DMS 273 (cell line): ENCODE data around the gene FOXP1.
"Not testable (repeated sequence)": the region's sequence is repeated elsewhere in the genome, so short reads cannot be mapped to it uniquely, and the experiment has no call there.

Source experiments
- DNase-seq: peaks from one replicate; lab custom pipeline; 2025; ENCODE audit not compliant: unreplicated experiment; lab: John Stamatoyannopoulos, UW

FOXP1 gene

GRCh38 chr3:71002298-71002697 is 581.2 kb downstream of the FOXP1 start:
- no peak for DNase-seq

GRCh38 chr3:71001303-71001830 is 582.2 kb downstream of the FOXP1 start:
- no peak for DNase-seq

DNA sequence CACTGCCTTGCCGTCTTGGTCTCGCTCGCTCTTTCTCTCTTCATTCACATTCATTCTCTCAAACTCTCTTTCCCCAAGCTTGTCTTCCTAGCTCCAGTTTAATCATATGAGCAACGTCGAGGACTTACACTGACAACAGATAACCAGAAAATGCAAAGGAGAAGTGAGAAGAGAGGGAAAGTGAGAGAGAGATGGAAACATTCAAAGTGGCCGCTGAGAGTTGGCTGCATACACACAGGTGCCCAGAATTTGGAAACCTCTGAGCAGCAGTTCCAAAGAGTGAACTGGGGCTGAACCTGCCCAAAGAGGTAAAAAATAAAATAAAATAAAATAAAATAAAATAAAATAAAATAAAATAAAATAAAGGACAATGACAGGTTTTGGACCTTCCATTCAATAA is 583.0 kb downstream of the FOXP1 start:
- no peak for DNase-seq

GRCh38 chr3:70999730-71000129 is 583.8 kb downstream of the FOXP1 start:
- DNase-seq = no peak

- no peak for DNase-seq
These were observed 587.4 kb downstream of the FOXP1 start for GRCh38 chr3:70996082-70996481.

DNA sequence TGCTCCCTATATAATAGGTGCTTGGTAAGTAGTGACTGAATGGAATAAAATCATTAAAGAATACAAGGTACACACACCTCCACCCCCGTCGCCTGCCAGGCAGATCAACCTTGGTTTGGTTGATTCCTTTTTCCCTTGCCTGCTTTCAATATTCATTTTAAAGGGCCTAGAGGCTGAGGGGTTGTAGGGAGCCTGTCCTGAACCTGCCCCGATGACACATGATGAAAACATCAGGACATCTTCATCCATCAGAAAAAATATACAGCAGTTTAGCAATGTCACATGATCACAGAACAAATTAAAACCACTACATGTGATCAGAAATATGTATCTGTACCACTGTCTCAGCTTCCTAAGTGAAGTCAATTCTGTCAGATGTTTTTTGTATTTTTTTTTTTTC is 588.9 kb downstream of the FOXP1 start:
- no peak for DNase-seq

DNA sequence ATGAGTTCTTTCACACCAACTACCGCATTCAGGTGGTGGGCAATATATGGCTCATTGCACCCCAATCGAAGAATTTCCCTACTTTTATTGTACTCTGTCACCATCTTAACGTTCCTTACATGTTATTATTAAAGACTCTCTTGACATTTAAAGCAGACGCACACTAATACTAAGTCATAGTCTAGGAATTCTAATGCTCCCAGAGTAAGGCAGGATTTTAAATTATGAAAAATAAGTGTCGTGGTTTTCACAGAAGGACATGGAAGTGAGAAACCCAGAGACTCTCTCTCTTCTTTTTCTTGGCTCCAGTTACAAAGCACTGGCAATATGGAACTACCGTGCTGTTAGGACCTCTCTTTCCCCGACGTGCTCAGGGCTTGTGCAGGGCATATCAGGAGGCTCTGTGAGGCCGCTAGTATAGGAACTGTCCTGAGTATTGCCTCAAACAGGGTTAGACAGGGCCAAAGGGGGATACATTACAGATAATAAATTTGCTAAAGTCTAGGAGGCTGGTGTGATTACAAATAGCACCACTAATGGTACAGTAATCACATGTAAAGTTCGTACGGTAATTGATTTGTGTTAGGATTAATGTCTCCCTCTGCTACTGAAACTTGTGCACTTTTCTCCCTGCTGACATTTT is 590.8 kb downstream of the FOXP1 start:
- DNase-seq = no peak

DNA sequence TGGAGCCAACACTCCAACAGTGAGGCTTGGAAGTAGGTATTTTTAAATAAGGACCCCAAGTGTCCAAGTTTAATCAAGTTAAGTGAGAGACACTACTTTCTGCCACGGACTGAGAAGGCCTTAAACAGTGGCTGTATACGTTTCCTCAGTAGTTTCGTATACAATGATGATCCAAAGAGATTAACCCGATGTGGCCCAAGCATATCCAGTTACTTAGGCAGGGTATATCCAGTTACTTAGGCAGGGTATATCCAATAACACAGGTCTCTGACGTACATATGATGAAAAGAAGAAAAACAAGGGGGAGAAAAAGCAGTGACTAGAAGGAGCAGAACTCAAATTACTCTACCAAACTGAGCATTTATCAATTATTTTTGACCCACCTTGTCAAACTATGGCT is 591.4 kb downstream of the FOXP1 start:
- DNase-seq = no peak

- DNase-seq = no peak
These were observed 592.8 kb downstream of the FOXP1 start for GRCh38 chr3:70990723-70991122.

- DNase-seq = no peak
These were observed 593.3 kb downstream of the FOXP1 start for GRCh38 chr3:70990185-70990584.

DNA sequence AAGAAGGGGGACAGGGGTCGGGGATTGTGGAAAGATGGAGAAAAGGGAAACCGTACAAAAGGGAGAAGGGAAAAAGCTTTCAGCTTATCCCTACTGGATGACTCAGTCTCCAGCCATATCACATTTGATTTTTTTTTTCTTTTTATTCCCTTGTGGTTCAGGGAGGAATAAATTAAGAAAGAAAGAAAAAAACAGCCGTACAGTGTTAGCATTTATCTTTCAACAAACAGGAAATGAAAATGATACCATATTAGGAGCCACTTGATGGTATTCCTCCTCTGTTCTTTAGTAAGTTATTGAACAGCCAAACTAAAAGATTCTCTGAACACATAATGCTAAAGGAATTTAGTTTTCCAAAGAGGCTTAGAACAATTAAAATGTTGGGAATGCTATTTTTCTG is 594.4 kb downstream of the FOXP1 start:
- peak; percentile 5 for DNase-seq

DNA sequence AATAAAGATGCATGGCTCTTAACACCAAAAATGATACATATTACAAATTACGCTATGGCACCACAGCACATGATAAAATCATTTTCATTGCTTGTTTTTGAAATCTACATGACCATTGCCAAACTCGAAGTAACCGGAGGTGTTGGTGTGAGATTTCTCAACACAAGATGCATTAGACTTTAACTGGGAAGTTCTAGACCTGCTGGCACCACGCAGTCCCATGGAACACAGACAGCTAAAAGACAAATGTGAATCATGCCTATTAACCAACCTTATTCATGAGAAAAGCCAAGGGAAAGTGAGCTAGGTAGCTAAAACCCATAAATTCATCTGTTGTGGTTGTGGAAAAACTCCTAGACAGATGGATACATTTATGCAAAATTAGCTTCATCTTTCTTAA is 595.4 kb downstream of the FOXP1 start:
- no peak for DNase-seq

DNA sequence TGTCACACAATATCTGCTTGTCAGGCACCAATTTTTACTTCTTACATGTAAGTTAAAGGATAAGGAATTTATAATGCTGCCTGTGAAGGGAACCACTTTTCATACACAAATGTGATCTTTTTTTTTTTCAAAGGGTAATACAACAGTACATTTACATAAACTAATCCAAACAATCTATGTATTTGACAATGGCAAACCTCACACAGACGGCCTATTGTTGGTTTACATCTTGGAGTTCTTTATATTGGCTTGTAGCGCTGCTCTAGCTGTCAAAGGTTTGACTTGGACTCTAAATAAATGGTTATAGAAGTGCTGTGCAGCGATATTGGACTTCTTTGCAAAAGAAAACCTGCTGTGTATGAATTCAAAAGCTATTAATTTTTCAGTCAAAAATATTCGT is 598.0 kb downstream of the FOXP1 start:
- DNase-seq = no peak

DNA sequence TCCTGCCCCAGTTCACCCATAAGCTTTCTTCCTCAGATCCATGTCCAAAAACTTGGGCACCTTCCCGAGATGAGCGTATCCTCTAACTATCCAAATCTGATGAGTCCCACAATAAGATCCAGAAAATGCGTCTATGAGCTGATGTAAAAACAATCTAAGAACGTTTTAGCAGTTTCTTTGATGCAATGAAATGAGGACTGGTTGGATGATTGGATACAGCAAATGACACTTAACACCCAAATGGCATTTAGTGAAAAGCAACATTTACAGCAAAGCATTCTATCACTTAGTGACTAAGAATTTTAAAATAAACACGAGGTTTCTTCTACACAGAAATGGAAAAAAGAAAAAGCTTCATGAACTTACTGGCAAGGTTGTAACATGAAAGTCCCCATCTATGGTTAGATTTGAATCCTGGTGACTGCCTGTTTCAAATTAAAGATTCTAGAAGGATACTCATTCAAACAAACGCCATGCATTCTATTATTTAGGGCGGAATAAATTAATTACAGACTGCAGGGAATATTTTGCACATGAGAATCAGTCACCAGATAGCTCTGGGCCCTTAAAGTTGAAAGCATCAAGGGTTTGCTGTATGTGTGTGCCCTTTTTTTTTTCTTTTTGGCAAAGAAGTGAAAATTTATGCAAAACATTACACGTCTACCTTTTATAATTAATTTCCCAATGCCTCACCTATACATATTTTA is 598.6 kb downstream of the FOXP1 start:
- DNase-seq = no peak

DNA sequence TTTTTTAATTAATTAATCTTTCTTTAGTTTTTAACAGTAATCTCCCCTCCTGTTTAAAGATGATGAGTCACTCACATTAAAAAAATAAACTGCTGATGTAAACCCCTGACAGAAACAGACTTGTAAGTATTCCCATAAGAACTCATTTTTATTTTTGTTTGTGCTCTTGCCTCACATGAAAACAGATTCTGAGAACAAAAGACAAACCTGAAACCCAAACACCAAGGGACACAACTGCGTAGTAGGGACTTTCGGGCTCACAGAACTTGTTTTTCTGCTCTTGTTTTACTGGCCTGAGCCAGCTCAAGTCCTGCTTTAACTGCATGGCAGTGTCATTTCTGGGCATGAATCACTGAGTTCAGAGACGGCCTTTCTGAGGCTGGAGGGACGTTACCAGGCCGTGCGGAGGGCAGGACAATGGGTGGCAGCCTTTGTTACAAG is 600.8 kb downstream of the FOXP1 start:
- peak; percentile 5 for DNase-seq

GRCh38 chr3:70982284-70982683 is 601.2 kb downstream of the FOXP1 start:
- no peak for DNase-seq

DNA sequence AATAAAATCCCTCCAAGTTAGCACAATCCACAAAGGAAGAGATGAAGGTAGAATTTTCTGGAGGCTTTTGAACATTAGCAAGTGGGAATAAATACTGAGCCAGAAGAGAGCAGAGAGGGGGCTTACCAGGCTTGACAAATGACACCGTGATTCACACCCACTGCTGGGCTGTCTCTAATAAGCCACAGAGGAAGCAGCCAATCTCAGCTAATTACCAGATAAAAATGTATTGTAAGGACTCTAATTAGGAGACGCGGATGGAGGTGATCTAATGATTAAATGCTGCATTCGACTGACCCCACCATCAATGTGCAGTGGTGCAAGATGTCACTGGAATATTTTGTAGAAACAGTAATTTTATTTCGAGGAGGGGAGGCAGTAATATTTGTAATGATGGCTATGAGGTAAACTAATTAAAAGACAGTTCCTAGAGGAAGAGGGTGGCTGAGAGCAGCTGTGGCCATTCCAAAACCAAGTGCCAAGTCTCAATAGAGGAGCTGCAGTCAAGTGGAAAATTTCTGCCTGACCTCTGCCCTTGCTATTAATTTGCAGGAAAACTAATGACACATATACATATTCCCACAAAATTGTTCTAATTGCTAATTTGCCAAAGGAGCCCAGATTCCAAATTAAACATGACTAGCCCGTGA is 602.2 kb downstream of the FOXP1 start:
- no peak for DNase-seq

DNA sequence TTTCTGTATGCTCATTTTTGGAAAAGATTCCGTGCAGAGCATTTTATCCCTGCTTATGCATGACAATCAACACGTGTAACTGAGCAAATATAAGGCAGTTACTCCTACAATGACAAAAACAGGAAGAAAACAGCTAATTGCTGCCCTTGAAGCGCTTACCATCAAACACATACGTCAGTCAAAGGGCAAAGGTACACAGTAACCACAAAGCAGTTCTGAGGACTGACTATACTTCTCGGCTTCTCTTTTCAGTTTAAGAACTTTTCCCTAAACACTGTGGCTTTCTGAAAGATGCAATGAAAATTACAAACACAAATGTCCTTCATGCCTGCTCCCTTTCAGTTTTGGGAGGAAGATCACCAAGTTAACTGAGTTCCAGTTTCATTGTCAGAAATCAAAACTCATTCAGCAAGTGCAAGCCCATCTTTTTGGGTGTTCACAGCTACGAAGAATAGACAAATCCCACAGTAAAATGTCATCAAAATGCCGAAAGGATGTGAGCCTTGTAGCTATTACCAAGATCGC is 602.8 kb downstream of the FOXP1 start:
- no peak for DNase-seq

- DNase-seq = no peak
These were observed 603.4 kb downstream of the FOXP1 start for GRCh38 chr3:70979983-70980645.

DNA sequence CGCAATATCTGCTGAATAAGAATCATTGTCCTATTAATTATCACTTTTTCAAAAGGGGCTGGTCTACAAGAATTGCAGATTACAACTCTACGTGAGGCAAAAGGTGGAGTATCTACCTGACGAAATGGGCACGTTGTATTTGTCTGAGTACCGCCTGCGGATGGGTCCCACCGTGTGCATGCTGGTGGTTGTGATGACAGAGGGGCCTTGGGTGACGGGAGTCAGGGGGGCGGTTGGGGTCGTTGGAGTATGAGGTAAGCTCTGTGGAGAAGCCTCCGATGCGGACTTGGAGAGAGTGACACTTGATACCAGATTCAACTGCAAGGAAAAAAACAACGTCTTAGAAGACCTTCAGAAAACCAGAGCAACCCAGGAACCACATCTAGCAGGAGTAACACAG is 605.8 kb downstream of the FOXP1 start:
- no peak for DNase-seq

DNA sequence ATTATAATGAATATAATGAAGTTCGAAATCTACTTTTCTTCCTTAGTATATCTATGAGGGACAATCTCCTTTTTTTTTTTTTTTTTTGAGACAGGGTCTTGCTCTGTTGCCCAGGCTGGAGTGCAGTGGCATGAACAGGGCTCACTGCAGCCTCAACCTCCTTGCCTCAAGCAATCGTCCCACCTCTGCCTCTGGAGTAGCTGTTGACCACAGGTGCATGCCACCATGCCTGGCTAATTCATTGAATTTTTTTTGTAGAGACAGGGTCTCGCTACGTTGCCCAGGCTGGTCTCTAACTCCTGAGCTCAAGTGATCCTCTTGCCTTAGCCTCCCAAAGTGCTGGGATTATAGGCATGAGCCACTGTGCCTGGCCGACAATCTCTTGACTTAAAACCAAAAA is 607.5 kb downstream of the FOXP1 start:
- DNase-seq = not testable (repeated sequence)
